Activated CD4-positive, alpha-beta T cell treated with anti-CD3 and anti-CD28 coated beads, Interleukin-2, amount 50 U/mL, for 1 hour (primary cell): ENCODE results near the gene FBXW10B.
"Not testable (repeated sequence)": the region's sequence is repeated elsewhere in the genome, so short reads cannot be mapped to it uniquely, and the experiment has no call there.

ENCODE experiments used
- DNase-seq: peaks from one replicate; pipeline ENCODE4 v3.0.0-alpha.2; 2020

FBXW10B gene

GRCh38 chr17:15619331-15620058, at the start of gene FBXW10B:
TSS of gene FBXW10B (minus strand) at chr17:15619704. CDS start at chr17:15619512, 192 bp downstream.
- DNase-seq: not testable (repeated sequence)

DNA sequence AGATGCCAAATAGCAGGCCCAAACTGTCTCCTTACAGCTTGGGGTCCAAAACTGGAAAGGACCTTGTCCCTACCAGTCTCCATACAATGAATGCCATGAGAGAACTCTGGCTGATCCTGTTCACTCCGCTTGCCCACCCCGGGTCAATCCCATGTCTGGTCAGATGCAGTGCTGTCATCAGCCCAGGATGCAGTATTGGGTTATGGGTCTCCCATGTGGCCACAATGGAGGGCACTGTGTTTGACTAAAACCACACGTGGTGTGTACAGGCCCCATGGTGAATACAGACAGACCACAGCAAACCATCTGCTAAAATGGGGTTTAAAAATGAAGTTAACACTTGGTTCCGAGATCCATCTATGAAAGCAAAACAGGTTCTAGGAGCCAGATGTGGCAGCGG, 44.2 kb upstream of the FBXW10B start:
- no peak for DNase-seq

DNA sequence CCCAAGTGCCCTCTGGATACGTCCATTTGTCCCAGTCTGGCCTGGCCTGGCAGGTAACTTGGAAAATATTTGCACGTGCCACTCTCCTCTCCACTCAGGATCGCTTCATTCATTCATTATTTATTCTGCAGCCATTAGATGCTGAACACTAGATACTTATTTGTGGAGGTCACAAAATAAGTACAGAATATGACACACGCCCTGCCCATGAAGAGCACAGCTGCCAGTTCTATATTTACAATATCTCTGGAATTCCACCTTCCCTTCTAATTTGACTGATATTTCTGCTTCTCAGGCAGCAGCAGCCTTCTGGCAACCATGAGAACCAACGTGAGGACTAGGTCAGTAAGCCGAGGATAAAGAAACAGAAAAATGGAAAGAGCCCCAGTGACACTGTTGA, 43.7 kb upstream of the FBXW10B start:
- no peak for DNase-seq

GRCh38 chr17:15662681-15663080, 43.2 kb upstream of the FBXW10B start:
- no peak for DNase-seq

DNA sequence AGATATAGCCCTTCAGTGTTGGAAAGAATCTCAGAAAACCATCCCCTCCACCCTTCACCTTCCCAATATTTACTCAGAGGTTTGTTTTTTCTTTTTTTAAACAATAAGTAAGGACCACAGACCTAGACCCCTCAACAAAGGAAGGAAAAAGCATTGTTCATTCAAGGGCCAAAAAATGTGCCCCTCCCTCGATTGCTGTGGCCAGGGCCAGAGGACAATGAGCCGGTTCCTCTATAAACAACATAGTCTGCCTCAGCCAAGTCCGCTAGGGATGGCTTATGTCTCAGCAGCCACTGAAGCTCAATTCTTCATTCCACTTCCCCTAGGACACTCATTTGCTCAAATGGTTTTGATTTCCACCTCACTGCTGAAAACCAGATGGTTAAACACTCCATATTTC, 40.6 kb upstream of the FBXW10B start:
- DNase-seq: no peak

DNA sequence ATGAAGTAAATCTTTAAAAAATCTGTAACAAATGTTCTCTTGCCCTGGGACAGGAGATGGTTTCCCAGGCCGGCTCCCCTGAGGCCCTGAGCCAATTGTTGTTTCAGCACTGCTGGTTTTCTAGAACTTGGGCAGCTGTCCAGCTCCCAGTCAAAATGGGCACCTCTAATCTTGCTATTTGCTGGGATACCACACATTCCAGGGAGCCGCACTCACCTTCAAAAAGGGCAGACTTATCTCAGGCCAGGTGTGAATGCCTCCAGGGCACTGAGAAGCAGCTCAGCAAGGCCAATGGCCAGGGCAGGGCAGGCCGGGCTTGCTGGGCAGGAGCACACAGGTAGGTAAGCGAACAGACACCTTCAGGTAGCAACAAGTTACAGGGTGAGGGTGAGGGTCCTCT, 40.2 kb upstream of the FBXW10B start:
- DNase-seq: no peak

DNA sequence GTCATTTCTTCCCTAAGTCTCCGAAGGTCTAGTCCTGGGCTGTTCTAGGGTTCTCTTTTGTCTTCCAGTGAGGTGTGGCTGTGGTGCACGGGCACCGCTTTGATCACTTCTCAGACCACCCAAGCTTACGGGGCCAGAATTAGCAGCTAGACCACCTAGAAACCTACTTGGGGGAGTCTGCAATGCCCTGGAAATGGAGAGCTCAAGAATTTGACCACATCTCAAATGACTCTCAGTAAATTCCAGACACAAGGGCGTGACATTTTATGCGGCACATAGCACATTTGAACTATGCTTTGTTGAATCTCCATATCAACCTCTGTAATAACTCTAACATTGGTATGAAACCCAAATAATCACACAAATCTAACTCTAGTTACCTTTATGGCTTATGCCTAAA, 39.7 kb upstream of the FBXW10B start:
- no peak for DNase-seq

GRCh38 chr17:15658296-15658695, 38.8 kb upstream of the FBXW10B start:
- no peak for DNase-seq

DNA sequence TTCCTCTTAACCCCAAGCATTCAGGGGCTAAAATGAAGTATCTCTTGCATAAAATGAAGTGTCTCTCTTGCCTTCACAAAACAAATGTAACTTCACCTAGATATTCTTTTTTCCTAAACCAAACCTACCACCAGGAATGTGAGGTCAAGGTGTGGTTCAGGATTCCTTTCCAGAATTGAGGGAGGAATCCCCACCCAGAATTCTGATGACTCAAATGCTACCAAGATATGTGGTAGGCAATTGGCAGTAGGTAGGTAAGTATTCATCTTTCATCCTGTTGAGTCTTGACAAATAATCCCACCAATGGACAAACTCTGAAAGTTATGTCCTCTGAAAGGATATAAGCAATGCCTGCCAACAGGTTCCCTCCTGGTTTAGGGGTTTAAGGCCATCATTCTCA, 38.4 kb upstream of the FBXW10B start:
- no peak for DNase-seq

DNA sequence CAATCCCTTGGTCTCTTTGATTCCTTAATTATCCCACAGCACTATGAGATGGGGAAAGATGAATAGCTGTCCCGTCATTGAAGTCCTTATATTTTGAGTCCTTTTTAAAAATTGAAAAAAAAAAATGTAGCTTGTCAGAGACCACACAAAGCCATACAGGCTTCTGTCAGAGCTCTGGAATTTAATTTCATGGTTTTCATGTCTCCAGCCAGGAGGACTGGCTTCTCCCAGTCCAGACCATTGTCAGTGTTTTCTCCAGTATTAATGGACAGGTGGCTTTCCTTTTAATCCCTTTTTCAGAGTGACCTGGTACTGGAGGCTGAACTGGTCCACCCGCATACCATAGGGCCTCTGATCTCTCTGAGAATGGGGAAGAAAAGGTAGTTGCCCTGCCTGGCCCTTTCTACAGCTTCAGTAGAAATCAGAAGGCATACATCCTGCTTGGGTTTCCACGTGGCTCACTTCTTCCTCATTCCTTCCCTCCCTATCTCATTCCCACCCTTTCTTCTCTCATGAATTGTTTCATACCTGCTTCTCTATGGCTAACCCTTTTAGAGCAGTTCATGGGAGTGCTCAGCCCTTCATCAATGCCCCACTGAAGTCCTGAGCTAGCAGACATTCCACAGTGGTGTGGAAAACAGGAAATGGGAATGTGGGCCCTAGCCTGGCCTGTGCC, 35.5 kb upstream of the FBXW10B start:
- no peak for DNase-seq

- not testable (repeated sequence) for DNase-seq
These were observed 34.9 kb upstream of the FBXW10B start for GRCh38 chr17:15654401-15654800.

- DNase-seq: no peak
These were observed 33.5 kb upstream of the FBXW10B start for GRCh38 chr17:15652960-15653359.

DNA sequence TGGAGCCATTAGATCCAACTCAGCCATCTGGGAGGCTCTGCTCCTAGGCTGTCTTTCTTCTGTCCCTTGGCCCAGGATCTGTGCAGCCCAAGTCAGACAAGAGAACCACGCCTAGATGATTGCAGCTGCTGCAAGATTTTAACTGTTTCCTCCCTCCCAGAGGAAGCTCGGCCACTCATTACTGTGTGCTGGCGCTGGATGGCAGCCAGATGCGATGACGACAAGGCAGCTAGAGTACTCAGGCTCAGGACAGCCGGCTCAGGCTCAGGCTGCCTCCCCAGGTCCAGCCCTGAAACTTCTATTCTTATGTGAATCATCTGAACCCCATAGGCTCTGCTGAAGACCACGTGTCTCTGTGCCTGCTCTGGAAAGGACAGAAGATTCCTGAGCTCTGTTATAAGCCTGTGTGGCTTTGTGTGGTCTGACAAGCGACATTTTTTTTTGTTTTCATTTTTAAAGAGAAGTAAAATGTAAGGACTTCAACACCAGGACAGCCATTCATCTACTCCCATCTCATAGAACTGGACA, 32.1 kb upstream of the FBXW10B start:
- DNase-seq: no peak

DNA sequence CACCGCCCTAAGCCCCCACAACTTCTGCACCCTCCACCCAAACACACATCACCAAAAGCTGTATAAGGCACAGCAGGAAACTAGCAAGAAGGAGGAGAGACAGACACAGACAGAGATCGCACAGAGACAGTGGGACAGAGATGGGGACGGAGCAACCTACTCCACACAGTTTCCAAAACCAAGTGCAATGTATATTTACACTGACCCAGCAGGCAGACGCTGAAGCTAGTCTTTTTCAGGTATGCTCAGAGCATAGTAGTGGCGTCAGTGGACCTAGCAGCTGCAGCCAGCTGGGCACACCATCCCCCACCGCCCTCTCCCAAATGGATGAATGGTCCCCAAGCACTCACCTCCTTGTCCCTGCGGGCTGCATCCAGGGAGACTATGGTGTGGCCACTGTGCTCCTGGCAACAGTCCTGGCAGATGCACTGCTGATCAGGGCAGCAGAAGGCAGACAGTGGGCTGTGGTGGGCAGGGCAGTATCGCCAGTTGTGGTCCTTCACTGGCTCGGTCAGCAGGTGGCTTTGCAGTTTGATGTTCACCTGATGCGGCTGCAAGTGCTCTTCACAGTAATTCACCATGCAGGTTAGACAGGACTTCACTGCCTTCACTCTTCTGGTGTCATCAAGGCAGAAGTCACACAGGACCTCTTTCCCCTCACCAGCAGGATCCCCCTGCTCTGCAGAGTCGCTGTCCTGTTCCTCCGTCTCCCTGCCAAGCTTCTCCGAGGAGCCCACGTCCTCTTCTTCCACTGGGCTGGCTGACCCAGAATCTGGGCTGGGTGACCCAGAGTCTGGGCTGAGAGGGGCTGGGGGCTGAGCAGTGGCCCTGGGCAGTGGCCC, 31.5 kb upstream of the FBXW10B start:
- DNase-seq: no peak

- DNase-seq: no peak
These were observed 30.4 kb upstream of the FBXW10B start for GRCh38 chr17:15649861-15650421.

DNA sequence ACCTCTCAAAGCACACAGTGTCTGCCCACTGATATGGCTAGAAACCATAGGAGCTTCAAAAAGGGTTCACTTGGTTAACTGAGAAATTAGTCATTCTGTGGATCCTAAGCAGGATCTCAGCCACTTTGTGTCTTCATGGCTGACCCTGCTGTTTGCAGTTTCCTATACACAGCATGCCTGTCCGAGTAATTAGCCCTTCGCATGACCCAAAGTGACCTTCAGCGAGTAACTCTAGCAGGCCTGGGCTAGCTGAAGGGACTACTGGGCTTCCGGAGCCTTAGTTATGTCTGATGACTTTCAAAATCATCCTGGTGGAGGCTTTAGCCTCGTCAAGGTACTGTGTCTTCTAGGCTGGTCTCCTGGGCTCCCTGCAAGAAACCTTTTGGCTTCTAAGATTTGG, 28.9 kb upstream of the FBXW10B start:
- DNase-seq: no peak

- not testable (repeated sequence) for DNase-seq
These were observed 26.4 kb upstream of the FBXW10B start for GRCh38 chr17:15645942-15646312.

DNA sequence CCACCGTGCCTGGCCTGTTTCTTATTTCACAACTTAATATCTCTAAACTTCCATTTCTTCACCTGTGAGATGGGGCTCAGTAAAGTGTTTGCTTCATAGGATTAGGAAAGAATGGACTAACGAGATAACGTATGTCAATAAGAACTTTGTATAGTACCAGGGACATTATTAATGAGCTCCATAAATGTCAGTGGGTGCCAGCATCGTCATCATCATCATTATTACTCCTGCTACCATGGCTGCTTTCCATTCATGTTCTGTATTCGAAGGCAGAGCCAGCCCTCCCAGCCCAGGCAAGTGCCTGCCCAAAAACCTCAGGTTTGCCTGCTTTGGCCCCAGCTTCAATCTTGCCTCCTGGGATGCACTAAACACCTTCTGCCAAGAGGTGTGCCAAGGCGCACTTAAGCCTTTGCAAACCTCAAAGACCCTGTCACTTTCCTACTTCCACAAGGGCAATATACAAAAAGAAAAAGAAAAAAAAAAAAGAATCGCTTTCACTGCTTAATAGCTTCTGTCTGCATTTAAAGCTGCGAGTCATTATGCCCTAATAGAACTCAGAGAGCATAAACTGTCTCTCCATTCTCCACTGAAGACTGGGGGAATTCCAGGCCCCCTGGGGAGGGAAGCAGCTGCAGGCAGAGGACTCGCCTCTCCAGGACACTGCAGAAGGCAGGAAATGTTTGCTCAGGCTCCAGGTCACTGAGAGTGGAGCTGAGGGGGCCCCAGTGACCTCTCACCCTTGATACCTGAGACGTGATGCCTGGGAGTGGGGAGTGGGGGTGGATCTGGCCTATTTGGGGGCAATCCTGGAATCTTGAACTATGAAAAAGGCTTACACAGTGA, 25.8 kb upstream of the FBXW10B start:
- DNase-seq: not testable (repeated sequence)

DNA sequence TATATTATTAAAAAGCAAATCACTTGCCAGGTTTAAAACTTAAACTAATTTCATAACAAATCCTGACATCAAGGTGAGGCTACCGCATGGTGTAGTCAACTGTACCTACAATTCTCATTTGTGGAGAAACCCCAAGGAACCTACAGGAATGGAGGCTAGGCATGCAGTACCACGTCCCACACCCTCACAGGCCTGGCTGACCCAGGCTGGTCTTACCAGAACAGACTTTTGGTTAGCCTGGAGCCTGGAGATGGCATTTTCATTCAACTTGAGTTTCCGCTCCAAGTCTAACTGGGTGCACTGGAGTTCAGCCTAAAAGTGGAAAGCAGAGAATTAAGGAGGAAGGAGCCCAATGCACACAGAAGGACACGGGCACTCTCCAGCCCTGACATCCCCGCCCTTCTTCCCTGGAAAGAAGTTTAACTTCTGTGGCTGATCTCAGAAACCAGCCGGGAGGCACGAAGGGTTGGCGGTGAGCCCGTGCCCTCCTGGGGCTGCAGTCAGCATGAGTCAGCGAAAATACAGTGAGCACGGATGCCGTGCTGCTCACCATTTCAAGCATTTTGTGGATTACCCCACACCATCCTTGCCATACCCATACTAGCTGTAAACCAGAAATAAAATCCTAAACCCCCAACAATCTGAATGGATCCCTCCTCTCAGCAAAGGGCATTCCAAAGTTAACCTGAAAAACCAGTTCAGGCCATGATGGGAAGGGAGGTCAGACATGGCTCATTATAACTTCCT, 23.2 kb upstream of the FBXW10B start:
- DNase-seq: not testable (repeated sequence)

- not testable (repeated sequence) for DNase-seq
These were observed 22.5 kb upstream of the FBXW10B start for GRCh38 chr17:15642014-15642413.

DNA sequence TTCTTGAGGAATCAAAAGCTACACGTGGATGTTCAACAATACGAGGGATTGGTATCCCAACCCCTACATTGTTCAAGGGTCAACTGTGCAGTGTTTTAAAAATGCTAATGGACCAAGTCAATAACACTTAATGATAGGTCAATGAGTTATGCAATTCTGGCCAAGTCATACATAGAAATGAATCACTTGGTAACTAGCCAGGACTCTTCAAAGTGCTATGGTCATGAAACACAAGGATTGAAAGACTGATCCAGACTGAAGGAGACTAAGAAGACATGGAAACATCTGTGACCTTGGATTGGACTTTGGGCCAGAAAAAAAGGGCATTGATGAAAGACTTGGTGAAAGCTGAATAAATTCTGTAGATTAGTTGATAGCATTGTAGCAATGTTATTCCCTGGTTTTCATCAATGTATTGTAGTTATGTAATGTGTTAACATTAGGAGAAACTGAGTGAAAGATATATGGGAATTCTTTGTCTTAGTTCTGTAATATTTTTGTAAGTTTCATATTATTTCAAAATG, 11.5 kb upstream of the FBXW10B start:
- DNase-seq: not testable (repeated sequence)
